ENCODE results near the gene GLYAT. TPM values are rescaled to one million over a fixed set of nuclear protein-coding genes. Genes with fewer than 3 reads are reported as not detected.

GLYAT gene
- total RNA-seq, 1 donor from 2014 or later, result not detected

- Mint-ChIP-seq H3K27me3 (ENCODE audit: unreplicated experiment) (peaks cover 3% of the 10 kb centered on the region), H3K4me3 (ENCODE audit: unreplicated experiment) (no peak overlapping the region), H3K4me1 (ENCODE audit: unreplicated experiment) (no peaks in the 10 kb centered on the region), H3K9me3 (ENCODE audit: unreplicated experiment) (no peaks in the 10 kb centered on the region), H3K36me3 (ENCODE audit: unreplicated experiment) (no peaks in the 10 kb centered on the region), H3K27ac (ENCODE audit: unreplicated experiment) (no peak overlapping the region)
- TF ChIP-seq CTCF (IDR thresholded peaks at IDR 0.05), result no peak
- no peak for DNase-seq (ENCODE audit: extremely low spot score, unreplicated experiment)
Measured at GRCh38 chr11:58763120-58763490, 31.4 kb upstream of the GLYAT start.

GRCh38 chr11:58762284-58763119 is 30.8 kb upstream of the GLYAT start:
- Mint-ChIP-seq H3K27me3 (ENCODE audit: unreplicated experiment) (peaks cover 3% of the 10 kb centered on the region), H3K27ac (ENCODE audit: unreplicated experiment) (no peak overlapping the region), H3K4me3 (ENCODE audit: unreplicated experiment) (no peak overlapping the region), H3K36me3 (ENCODE audit: unreplicated experiment) (no peaks in the 10 kb centered on the region), H3K9me3 (ENCODE audit: unreplicated experiment) (no peaks in the 10 kb centered on the region), H3K4me1 (ENCODE audit: unreplicated experiment) (no peaks in the 10 kb centered on the region)
- TF ChIP-seq CTCF (IDR thresholded peaks at IDR 0.05), result no peak
- DNase-seq (ENCODE audit: extremely low spot score, unreplicated experiment), result no peak

GRCh38 chr11:58757439-58757838 is 25.7 kb upstream of the GLYAT start:
- Mint-ChIP-seq H3K36me3 (ENCODE audit: unreplicated experiment) (no peaks in the 10 kb centered on the region), H3K4me1 (ENCODE audit: unreplicated experiment) (no peaks in the 10 kb centered on the region), H3K27ac (ENCODE audit: unreplicated experiment) (no peak overlapping the region), H3K4me3 (ENCODE audit: unreplicated experiment) (no peak overlapping the region), H3K9me3 (ENCODE audit: unreplicated experiment) (no peaks in the 10 kb centered on the region), H3K27me3 (ENCODE audit: unreplicated experiment) (peaks cover 8% of the 10 kb centered on the region)
- DNase-seq (ENCODE audit: extremely low spot score, unreplicated experiment), result no peak
- TF ChIP-seq CTCF (IDR thresholded peaks at IDR 0.05), result no peak

- Mint-ChIP-seq H3K27me3 (ENCODE audit: unreplicated experiment) (no peaks in the 10 kb centered on the region), H3K4me3 (ENCODE audit: unreplicated experiment) (no peak overlapping the region), H3K9me3 (ENCODE audit: unreplicated experiment) (peaks cover 11% of the 10 kb centered on the region), H3K4me1 (ENCODE audit: unreplicated experiment) (no peaks in the 10 kb centered on the region), H3K27ac (ENCODE audit: unreplicated experiment) (no peak overlapping the region), H3K36me3 (ENCODE audit: unreplicated experiment) (no peaks in the 10 kb centered on the region)
- TF ChIP-seq CTCF (IDR thresholded peaks at IDR 0.05), result no peak
- no peak for DNase-seq (ENCODE audit: extremely low spot score, unreplicated experiment)
Measured at GRCh38 chr11:58745705-58746364, 14.1 kb upstream of the GLYAT start.

- DNase-seq (ENCODE audit: extremely low spot score, unreplicated experiment), result no peak
- Mint-ChIP-seq H3K27ac (ENCODE audit: unreplicated experiment) (no peak overlapping the region), H3K27me3 (ENCODE audit: unreplicated experiment) (no peaks in the 10 kb centered on the region), H3K4me3 (ENCODE audit: unreplicated experiment) (no peak overlapping the region), H3K36me3 (ENCODE audit: unreplicated experiment) (no peaks in the 10 kb centered on the region), H3K4me1 (ENCODE audit: unreplicated experiment) (no peaks in the 10 kb centered on the region), H3K9me3 (ENCODE audit: unreplicated experiment) (peaks cover 14% of the 10 kb centered on the region)
- no peak for TF ChIP-seq CTCF (IDR thresholded peaks at IDR 0.05)
Measured at GRCh38 chr11:58744988-58745704, 13.4 kb upstream of the GLYAT start.
